ENCODE data around the gene PUS1.

GRCh38 chr12:131912518-131913274 lies 16.4 kb upstream of the PUS1 start:
- TF ChIP-seq TAF1 (IDR thresholded peaks at IDR 0.05; ENCODE audit: borderline replicate concordance, low read depth, low read length), result no peak
- no peak for TF ChIP-seq POLR2A (IDR thresholded peaks at IDR 0.05; ENCODE audit: low read depth, low read length)

All from GM12892 (cell line).